Measurements from ENCODE around the gene SLC4A4. TPM values are rescaled to one million over a fixed set of nuclear protein-coding genes. Genes with fewer than 3 reads are reported as not detected.

SLC4A4 gene
- total and polyA plus RNA-seq, 2 of the 13 experiments (the other 11 are each of a cell fraction or from before 2014, with no cell fraction given), result 0.01 TPM; not detected in 1

DNA sequence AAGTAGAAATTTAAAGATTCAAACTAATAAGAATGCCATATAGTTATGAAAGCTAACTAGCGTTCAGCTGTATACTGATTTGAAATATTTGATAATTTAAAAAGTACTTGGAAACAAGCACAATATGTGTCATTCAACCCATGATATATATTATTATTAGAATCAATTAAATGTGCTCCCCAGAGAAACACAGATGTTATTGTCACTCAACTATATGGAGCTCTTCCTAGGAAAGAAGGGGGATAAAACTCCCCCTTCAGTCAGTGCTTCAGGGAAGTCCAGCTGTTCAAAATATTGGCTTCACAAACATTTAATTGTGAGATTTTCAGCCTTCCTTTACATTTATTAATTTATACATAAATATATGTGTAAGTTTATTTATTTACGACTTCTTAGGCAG, 135.9 kb downstream of the SLC4A4 start:
- WGBS (ENCODE audit: low lambda C conversion rate), result 37% methylated on average over 2 of the region's 2 CpGs
- H3K36me3 ChIP-seq (replicated peaks in 1 of 2; ENCODE audit: control insufficient read depth in 1 of 2, insufficient read depth in 2 of 2, low read length in 2 of 2), result no peaks in the 10 kb centered on the region
- no peak overlapping the region for H2AFZ ChIP-seq (ENCODE audit: low read length)
- no peak overlapping the region for H3K4me3 ChIP-seq (replicated peaks in 1 of 3; ENCODE audit: insufficient read depth in 1 of 3, low read depth in 2 of 3, low read length in 3 of 3)
- intact Hi-C loops (cut with micrococcal nuclease; ENCODE audit: unreplicated experiment), result no loop called here
- in situ Hi-C loops (cut with HindIII; ENCODE audit: extremely low pct_ligation_motif_present, low pct_unique_long_range_greater_than_20kb), result no loop called here
- no peak for FAIRE-seq
- DNase-seq (ENCODE audit: low spot score), result no peak
- no peaks in the 10 kb centered on the region for H4K20me1 ChIP-seq (ENCODE audit: insufficient read depth, low read length)
- POLR2A ChIA-PET, result no interaction called here
- ATAC-seq, result no peak
- H3K79me2 ChIP-seq (ENCODE audit: insufficient read depth, low read length), result no peaks in the 10 kb centered on the region
- H3K4me1 ChIP-seq (ENCODE audit: insufficient read depth, low read length), result no peaks in the 10 kb centered on the region
- CTCF ChIA-PET (ENCODE audit: low intra/inter-chr PET ratio, low total read pairs), result no interaction called here
- H3K9me3 ChIP-seq (ENCODE audit: low read length), result no peaks in the 10 kb centered on the region
- TF ChIP-seq ZNF274 (CRISPR knock-in tag; IDR thresholded peaks at IDR 0.05) (no peak), ZSCAN25 (CRISPR knock-in tag; IDR thresholded peaks at IDR 0.05) (no peak), KLF11 (CRISPR knock-in tag; IDR thresholded peaks at IDR 0.05) (no peak), ZMYM3 (CRISPR knock-in tag; IDR thresholded peaks at IDR 0.05) (no peak), SMC3 (IDR thresholded peaks at IDR 0.05; ENCODE audit: low read length) (no peak), ZNF260 (CRISPR knock-in tag; IDR thresholded peaks at IDR 0.05; ENCODE audit: borderline replicate concordance, low read depth) (no peak), RFX1 (IDR thresholded peaks at IDR 0.05) (no peak), BCL6 (CRISPR knock-in tag; IDR thresholded peaks at IDR 0.05) (no peak), RXRA (CRISPR knock-in tag; IDR thresholded peaks at IDR 0.05) (no peak), RAD21 (CRISPR knock-in tag; IDR thresholded peaks at IDR 0.05) (no peak), ZNF34 (CRISPR knock-in tag; IDR thresholded peaks at IDR 0.05; ENCODE audit: borderline replicate concordance) (no peak), FOXA3 (CRISPR knock-in tag; IDR thresholded peaks at IDR 0.05) (no peak)
- TF ChIP-seq, protein P1, sequence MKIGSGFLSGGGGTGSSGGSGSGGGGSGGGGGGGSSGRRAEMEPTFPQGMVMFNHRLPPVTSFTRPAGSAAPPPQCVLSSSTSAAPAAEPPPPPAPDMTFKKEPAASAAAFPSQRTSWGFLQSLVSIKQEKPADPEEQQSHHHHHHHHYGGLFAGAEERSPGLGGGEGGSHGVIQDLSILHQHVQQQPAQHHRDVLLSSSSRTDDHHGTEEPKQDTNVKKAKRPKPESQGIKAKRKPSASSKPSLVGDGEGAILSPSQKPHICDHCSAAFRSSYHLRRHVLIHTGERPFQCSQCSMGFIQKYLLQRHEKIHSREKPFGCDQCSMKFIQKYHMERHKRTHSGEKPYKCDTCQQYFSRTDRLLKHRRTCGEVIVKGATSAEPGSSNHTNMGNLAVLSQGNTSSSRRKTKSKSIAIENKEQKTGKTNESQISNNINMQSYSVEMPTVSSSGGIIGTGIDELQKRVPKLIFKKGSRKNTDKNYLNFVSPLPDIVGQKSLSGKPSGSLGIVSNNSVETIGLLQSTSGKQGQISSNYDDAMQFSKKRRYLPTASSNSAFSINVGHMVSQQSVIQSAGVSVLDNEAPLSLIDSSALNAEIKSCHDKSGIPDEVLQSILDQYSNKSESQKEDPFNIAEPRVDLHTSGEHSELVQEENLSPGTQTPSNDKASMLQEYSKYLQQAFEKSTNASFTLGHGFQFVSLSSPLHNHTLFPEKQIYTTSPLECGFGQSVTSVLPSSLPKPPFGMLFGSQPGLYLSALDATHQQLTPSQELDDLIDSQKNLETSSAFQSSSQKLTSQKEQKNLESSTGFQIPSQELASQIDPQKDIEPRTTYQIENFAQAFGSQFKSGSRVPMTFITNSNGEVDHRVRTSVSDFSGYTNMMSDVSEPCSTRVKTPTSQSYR (CRISPR knock-in tag; IDR thresholded peaks at IDR 0.05; ENCODE audit: borderline replicate concordance), result no peak
- TF ChIP-seq, protein P2, sequence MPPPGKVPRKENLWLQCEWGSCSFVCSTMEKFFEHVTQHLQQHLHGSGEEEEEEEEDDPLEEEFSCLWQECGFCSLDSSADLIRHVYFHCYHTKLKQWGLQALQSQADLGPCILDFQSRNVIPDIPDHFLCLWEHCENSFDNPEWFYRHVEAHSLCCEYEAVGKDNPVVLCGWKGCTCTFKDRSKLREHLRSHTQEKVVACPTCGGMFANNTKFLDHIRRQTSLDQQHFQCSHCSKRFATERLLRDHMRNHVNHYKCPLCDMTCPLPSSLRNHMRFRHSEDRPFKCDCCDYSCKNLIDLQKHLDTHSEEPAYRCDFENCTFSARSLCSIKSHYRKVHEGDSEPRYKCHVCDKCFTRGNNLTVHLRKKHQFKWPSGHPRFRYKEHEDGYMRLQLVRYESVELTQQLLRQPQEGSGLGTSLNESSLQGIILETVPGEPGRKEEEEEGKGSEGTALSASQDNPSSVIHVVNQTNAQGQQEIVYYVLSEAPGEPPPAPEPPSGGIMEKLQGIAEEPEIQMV (CRISPR knock-in tag; IDR thresholded peaks at IDR 0.05; ENCODE audit: low read depth), result no peak
- TF ChIP-seq, protein P3, sequence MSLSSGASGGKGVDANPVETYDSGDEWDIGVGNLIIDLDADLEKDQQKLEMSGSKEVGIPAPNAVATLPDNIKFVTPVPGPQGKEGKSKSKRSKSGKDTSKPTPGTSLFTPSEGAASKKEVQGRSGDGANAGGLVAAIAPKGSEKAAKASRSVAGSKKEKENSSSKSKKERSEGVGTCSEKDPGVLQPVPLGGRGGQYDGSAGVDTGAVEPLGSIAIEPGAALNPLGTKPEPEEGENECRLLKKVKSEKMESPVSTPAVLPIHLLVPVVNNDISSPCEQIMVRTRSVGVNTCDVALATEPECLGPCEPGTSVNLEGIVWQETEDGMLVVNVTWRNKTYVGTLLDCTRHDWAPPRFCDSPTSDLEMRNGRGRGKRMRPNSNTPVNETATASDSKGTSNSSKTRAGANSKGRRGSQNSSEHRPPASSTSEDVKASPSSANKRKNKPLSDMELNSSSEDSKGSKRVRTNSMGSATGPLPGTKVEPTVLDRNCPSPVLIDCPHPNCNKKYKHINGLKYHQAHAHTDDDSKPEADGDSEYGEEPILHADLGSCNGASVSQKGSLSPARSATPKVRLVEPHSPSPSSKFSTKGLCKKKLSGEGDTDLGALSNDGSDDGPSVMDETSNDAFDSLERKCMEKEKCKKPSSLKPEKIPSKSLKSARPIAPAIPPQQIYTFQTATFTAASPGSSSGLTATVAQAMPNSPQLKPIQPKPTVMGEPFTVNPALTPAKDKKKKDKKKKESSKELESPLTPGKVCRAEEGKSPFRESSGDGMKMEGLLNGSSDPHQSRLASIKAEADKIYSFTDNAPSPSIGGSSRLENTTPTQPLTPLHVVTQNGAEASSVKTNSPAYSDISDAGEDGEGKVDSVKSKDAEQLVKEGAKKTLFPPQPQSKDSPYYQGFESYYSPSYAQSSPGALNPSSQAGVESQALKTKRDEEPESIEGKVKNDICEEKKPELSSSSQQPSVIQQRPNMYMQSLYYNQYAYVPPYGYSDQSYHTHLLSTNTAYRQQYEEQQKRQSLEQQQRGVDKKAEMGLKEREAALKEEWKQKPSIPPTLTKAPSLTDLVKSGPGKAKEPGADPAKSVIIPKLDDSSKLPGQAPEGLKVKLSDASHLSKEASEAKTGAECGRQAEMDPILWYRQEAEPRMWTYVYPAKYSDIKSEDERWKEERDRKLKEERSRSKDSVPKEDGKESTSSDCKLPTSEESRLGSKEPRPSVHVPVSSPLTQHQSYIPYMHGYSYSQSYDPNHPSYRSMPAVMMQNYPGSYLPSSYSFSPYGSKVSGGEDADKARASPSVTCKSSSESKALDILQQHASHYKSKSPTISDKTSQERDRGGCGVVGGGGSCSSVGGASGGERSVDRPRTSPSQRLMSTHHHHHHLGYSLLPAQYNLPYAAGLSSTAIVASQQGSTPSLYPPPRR (CRISPR knock-in tag; IDR thresholded peaks at IDR 0.05; ENCODE audit: borderline replicate concordance), result no peak
- H3K9ac ChIP-seq (ENCODE audit: insufficient read depth, low read depth, low read length), result no peak overlapping the region
- H3K27me3 ChIP-seq (ENCODE audit: control insufficient read depth in 1 of 2, insufficient read depth in 2 of 2, low read length in 2 of 2), result no peaks in the 10 kb centered on the region
- H3K4me2 ChIP-seq (ENCODE audit: low read depth, low read length), result no peak overlapping the region
- no peak overlapping the region for H3K27ac ChIP-seq (ENCODE audit: extremely low read length, insufficient read depth, low read length)
- BruUV-seq (replicated peaks), result no TSS peak

Data from HepG2 (cell line).